ENCODE data around the gene TCF4. TPM values are rescaled to one million over a fixed set of nuclear protein-coding genes. Genes with fewer than 3 reads are reported as not detected.

Gene TCF4
- polyA plus RNA-seq, 12 donors: 104 to 235 (median 142) TPM

- no peak for DNase-seq
These were observed 233.2 kb downstream of the TCF4 start for GRCh38 chr18:55354795-55355194.

GRCh38 chr18:55353806-55354205, 234.2 kb downstream of the TCF4 start:
- no peak for DNase-seq

- DNase-seq: no peak
These were observed 234.6 kb downstream of the TCF4 start for GRCh38 chr18:55353391-55353790.

- no peak for DNase-seq
These were observed 235.8 kb downstream of the TCF4 start for GRCh38 chr18:55351980-55352714.

- DNase-seq: no peak
These were observed 236.7 kb downstream of the TCF4 start for GRCh38 chr18:55351241-55351691.

GRCh38 chr18:55349685-55350084, 238.3 kb downstream of the TCF4 start:
- DNase-seq: no peak

GRCh38 chr18:55346961-55347740, 240.8 kb downstream of the TCF4 start:
- no peak for DNase-seq

GRCh38 chr18:55346387-55346786, 241.6 kb downstream of the TCF4 start:
- no peak for DNase-seq

- no peak for DNase-seq
These were observed 242.7 kb downstream of the TCF4 start for GRCh38 chr18:55345103-55345950.

- no peak for DNase-seq
These were observed 244.5 kb downstream of the TCF4 start for GRCh38 chr18:55343396-55344073.

- DNase-seq: no peak
These were observed 247.0 kb downstream of the TCF4 start for GRCh38 chr18:55340998-55341397.

GRCh38 chr18:55339990-55340389, 248.0 kb downstream of the TCF4 start:
- no peak for DNase-seq

GRCh38 chr18:55338978-55339650, 248.9 kb downstream of the TCF4 start:
- DNase-seq: no peak

- no peak for DNase-seq
These were observed 250.0 kb downstream of the TCF4 start for GRCh38 chr18:55337908-55338521.

- no peak for DNase-seq
These were observed 250.9 kb downstream of the TCF4 start for GRCh38 chr18:55337138-55337537.

- DNase-seq: no peak
These were observed 251.4 kb downstream of the TCF4 start for GRCh38 chr18:55336438-55337100.

GRCh38 chr18:55334875-55335274, 253.1 kb downstream of the TCF4 start:
- DNase-seq: no peak

GRCh38 chr18:55331301-55331700, 256.7 kb downstream of the TCF4 start:
- no peak for DNase-seq

GRCh38 chr18:55328301-55328700, 259.7 kb downstream of the TCF4 start:
- no peak for DNase-seq

GRCh38 chr18:55327454-55327853, 260.5 kb downstream of the TCF4 start:
- no peak for DNase-seq

Measured in muscle of arm (tissue), 12 donors.